NB4 (cell line): ENCODE results near the gene DCLRE1B.

Experiments used
- MYC ChIP-seq: IDR thresholded peaks from 2 replicates; pipeline ENCODE4 v1.6.1; 2011; ENCODE audit warnings: low read depth, low read length
- POLR2A ChIP-seq: IDR thresholded peaks from 2 replicates; pipeline ENCODE4 v1.6.1; 2011; ENCODE audit warnings: mild to moderate bottlenecking; ENCODE audit not compliant: insufficient read length; ENCODE audit errors: extremely low read depth
- TF ChIP-seq, protein P1 (sequence below): IDR thresholded peaks from one replicate; pipeline ENCODE4 v1.5.1; 2012; ENCODE audit warnings: low read depth, low read length
- TF ChIP-seq, protein P2 (sequence below): IDR thresholded peaks from 2 replicates; pipeline ENCODE4 v1.6.1; 2011; ENCODE audit warnings: low read depth, low read length

DNA sequence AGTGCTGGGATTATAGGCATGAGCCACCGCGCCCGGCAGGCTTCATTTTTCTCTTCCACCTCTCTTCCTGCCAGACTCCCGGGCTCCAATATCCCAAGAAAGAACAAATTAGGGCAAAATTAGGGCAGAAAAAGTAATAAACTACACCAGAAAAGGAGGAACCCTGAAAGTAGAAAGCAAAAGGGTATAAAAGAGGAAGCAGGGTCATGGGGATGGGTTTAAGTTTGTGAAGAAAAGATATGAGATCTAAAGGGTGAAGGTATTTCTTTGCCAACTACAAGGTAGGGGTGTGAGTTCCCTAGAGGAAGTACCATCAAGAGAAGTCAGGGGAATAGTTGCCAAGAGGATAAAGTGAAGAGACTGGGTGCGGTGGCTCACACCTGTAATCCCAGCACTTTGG, 43.5 kb upstream of the DCLRE1B start:
- TF ChIP-seq, protein P1, sequence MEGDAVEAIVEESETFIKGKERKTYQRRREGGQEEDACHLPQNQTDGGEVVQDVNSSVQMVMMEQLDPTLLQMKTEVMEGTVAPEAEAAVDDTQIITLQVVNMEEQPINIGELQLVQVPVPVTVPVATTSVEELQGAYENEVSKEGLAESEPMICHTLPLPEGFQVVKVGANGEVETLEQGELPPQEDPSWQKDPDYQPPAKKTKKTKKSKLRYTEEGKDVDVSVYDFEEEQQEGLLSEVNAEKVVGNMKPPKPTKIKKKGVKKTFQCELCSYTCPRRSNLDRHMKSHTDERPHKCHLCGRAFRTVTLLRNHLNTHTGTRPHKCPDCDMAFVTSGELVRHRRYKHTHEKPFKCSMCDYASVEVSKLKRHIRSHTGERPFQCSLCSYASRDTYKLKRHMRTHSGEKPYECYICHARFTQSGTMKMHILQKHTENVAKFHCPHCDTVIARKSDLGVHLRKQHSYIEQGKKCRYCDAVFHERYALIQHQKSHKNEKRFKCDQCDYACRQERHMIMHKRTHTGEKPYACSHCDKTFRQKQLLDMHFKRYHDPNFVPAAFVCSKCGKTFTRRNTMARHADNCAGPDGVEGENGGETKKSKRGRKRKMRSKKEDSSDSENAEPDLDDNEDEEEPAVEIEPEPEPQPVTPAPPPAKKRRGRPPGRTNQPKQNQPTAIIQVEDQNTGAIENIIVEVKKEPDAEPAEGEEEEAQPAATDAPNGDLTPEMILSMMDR = no peak
- TF ChIP-seq MYC = no peak
- TF ChIP-seq POLR2A = no peak
- TF ChIP-seq, protein P2, sequence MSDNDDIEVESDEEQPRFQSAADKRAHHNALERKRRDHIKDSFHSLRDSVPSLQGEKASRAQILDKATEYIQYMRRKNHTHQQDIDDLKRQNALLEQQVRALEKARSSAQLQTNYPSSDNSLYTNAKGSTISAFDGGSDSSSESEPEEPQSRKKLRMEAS = no peak
